NT2/D1 (cell line): Measurements from ENCODE around the gene VPS33B.

Experiments
- YY1 ChIP-seq: IDR thresholded peaks from 2 replicates; pipeline ENCODE4 v1.6.1; 2011; ENCODE audit not compliant: insufficient read length, insufficient read depth
- ZNF274 ChIP-seq: IDR thresholded peaks from 2 replicates; pipeline ENCODE4 v1.6.1; 2011; ENCODE audit warnings: mild to moderate bottlenecking, low read depth, low read length

- no peak for TF ChIP-seq YY1
- TF ChIP-seq ZNF274, result no peak
Measured at GRCh38 chr15:91027677-91028076, 5.3 kb upstream of the VPS33B start.
